Glutamatergic neuron (in vitro differentiated cells): ENCODE data around the gene RTCB. TPM values are rescaled to one million over a fixed set of nuclear protein-coding genes. Genes with fewer than 3 reads are reported as not detected.
"Not testable (repeated sequence)": the region's sequence is repeated elsewhere in the genome, so short reads cannot be mapped to it uniquely, and the experiment has no call there.

Source experiments
- DNase-seq: peaks from one replicate; pipeline ENCODE4 v3.0.0; 2022
- H3K27ac Mint-ChIP-seq: one replicate; pipeline ENCODE4 v1.8.0; 2020; ENCODE audit warnings: mild to moderate bottlenecking, mixed read lengths, inconsistent platforms; ENCODE audit not compliant: unreplicated experiment
- H3K27me3 Mint-ChIP-seq: one replicate; pipeline ENCODE4 v1.8.0; 2020; ENCODE audit warnings: mild to moderate bottlenecking, moderate library complexity, mixed read lengths, inconsistent platforms; ENCODE audit not compliant: unreplicated experiment
- H3K36me3 Mint-ChIP-seq: one replicate; pipeline ENCODE4 v1.8.0; 2020; ENCODE audit warnings: mild to moderate bottlenecking, mixed read lengths, inconsistent platforms; ENCODE audit not compliant: unreplicated experiment
- H3K4me1 Mint-ChIP-seq: one replicate; pipeline ENCODE4 v1.8.0; 2020; ENCODE audit warnings: mild to moderate bottlenecking, low read depth, mixed read lengths, inconsistent platforms; ENCODE audit not compliant: unreplicated experiment
- H3K4me3 Mint-ChIP-seq: one replicate; pipeline ENCODE4 v1.8.0; 2020; ENCODE audit warnings: mild to moderate bottlenecking, mixed read lengths, inconsistent platforms; ENCODE audit not compliant: unreplicated experiment
- H3K9me3 Mint-ChIP-seq: one replicate; pipeline ENCODE4 v1.8.0; 2020; ENCODE audit warnings: mild to moderate bottlenecking, moderate library complexity, mixed read lengths, inconsistent platforms; ENCODE audit not compliant: unreplicated experiment
- CTCF ChIP-seq: fragments of 200-600 bp; sonication (generic); IDR thresholded peaks from one replicate; pipeline ENCODE4 v1.5.0; 2021; ENCODE audit not compliant: partially characterized antibody, unreplicated experiment
- total RNA-seq: library from RNA; stranded (reverse); fragmentation: NEBNext Ultra II Directional; extraction: Animal tissue kit (Norgen Biotek cat#: 25700); gene quantifications from one replicate; pipeline ENCODE4 v1.2.1, GENCODE V29; 2021; ENCODE audit not compliant: unreplicated experiment

The RTCB gene
- total RNA-seq, 1 donor from 2014 or later, result 87.6 TPM

GRCh38 chr22:32353840-32354239 is 58.2 kb downstream of the RTCB start:
- Mint-ChIP-seq H3K27me3 (peaks cover 5% of the 10 kb centered on the region), H3K9me3 (no peaks in the 10 kb centered on the region), H3K4me3 (no peak overlapping the region), H3K27ac (no peak overlapping the region), H3K4me1 (peaks cover 7% of the 10 kb centered on the region), H3K36me3 (peaks cover 8% of the 10 kb centered on the region)
- DNase-seq, result no peak
- TF ChIP-seq CTCF, result no peak

- no peak for DNase-seq
- Mint-ChIP-seq H3K27me3 (peaks cover 5% of the 10 kb centered on the region), H3K36me3 (peaks cover 8% of the 10 kb centered on the region), H3K4me1 (peaks cover 5% of the 10 kb centered on the region), H3K4me3 (no peak overlapping the region), H3K27ac (no peak overlapping the region), H3K9me3 (no peaks in the 10 kb centered on the region)
- no peak for TF ChIP-seq CTCF
Measured at GRCh38 chr22:32353292-32353691, 58.8 kb downstream of the RTCB start.

- Mint-ChIP-seq H3K9me3 (no peaks in the 10 kb centered on the region), H3K4me3 (no peak overlapping the region), H3K27me3 (peaks cover 5% of the 10 kb centered on the region), H3K4me1 (no peaks in the 10 kb centered on the region), H3K27ac (no peak overlapping the region), H3K36me3 (peaks cover 8% of the 10 kb centered on the region)
- TF ChIP-seq CTCF, result no peak
- DNase-seq, result no peak
Measured at GRCh38 chr22:32352681-32353080, 59.4 kb downstream of the RTCB start.

GRCh38 chr22:32351875-32352274 is 60.2 kb downstream of the RTCB start:
- not testable (repeated sequence) for H3K27me3 Mint-ChIP-seq, H3K4me3 Mint-ChIP-seq, H3K4me1 Mint-ChIP-seq, H3K36me3 Mint-ChIP-seq, H3K27ac Mint-ChIP-seq, H3K9me3 Mint-ChIP-seq, DNase-seq

- Mint-ChIP-seq H3K27ac (no peak overlapping the region), H3K36me3 (no peaks in the 10 kb centered on the region), H3K4me1 (no peaks in the 10 kb centered on the region), H3K27me3 (no peaks in the 10 kb centered on the region), H3K4me3 (no peak overlapping the region), H3K9me3 (no peaks in the 10 kb centered on the region)
- no peak for DNase-seq
- TF ChIP-seq CTCF, result no peak
Measured at GRCh38 chr22:32348031-32348611, 63.9 kb downstream of the RTCB start.
